Thymus (tissue), 14 donors: ENCODE measurements around the gene IL17RD. TPM values are rescaled to one million over a fixed set of nuclear protein-coding genes. Genes with fewer than 3 reads are reported as not detected.

Experiments
- DNase-seq, 9 donors: peaks; one replicate each; pipeline ENCODE4 v3.0.0-alpha.2; 2013; ENCODE audit warnings: low spot score in 9 of 9, low read depth in 6 of 9, missing footprints in 1 of 9
- H3K27ac ChIP-seq, 2 donors: one replicate each; pipeline ENCODE4 v1.5.1; 2013; ENCODE audit warnings: control low read depth in 1 of 2, low read depth in 1 of 2, low read length in 1 of 2, mild to moderate bottlenecking in 1 of 2, moderate library complexity in 1 of 2
- H3K27me3 ChIP-seq, 2 donors: one replicate each; pipeline ENCODE4 v1.5.1; 2013; ENCODE audit warnings: low read length in 1 of 2; ENCODE audit not compliant: control insufficient read depth in 2 of 2, insufficient read depth in 1 of 2
- H3K36me3 ChIP-seq, 2 donors: one replicate each; pipeline ENCODE4 v1.5.1; 2013; ENCODE audit warnings: low read length in 1 of 2, mild to moderate bottlenecking in 1 of 2, moderate library complexity in 1 of 2; ENCODE audit not compliant: control insufficient read depth in 2 of 2, insufficient read depth in 2 of 2
- H3K4me1 ChIP-seq, 2 donors: one replicate each; pipeline ENCODE4 v1.5.1; 2013; ENCODE audit warnings: low read length in 2 of 2; ENCODE audit not compliant: control insufficient read depth in 2 of 2, insufficient read depth in 2 of 2
- H3K4me3 ChIP-seq, 2 donors: one replicate each; pipeline ENCODE4 v1.5.1; 2013; ENCODE audit warnings: low read length in 2 of 2, control low read depth in 1 of 2, mild to moderate bottlenecking in 1 of 2
- H3K9me3 ChIP-seq, 2 donors: one replicate each; pipeline ENCODE4 v1.5.1; 2013; ENCODE audit warnings: low read length in 1 of 2, mild to moderate bottlenecking in 1 of 2; ENCODE audit not compliant: control insufficient read depth in 2 of 2, insufficient read depth in 1 of 2
- WGBS: extraction: QIAGEN DNeasy Blood & Tissue Kit; methylation state at CpG from one replicate; pipeline ENCODE4 v1.1.7; 2013; 5-methylcytosine and 5-hydroxymethylcytosine counted together
- long read RNA-seq, 10 donors: transcript quantifications; one replicate each; lab custom pipeline, GENCODE V29; 2026
- polyA plus RNA-seq: library from polyadenylated mRNA; stranded (reverse); fragments of 200-250 nt; gene quantifications from one replicate; pipeline ENCODE4 v1.2.3, GENCODE V29; 2013
- total RNA-seq: library from RNA; stranded (reverse); fragments of 120-200 nt; gene quantifications from one replicate; pipeline ENCODE4 v1.2.4, GENCODE V29; 2013
- donor health status: healthy.

Gene IL17RD
- total RNA-seq (0.61 TPM), polyA plus RNA-seq (0.37 TPM)
- long read RNA-seq, donor 1: 0 reads
- long read RNA-seq, donor 2: 0 reads
- long read RNA-seq, donor 3: 0 reads
- long read RNA-seq, donor 4: 0 reads
- long read RNA-seq, donor 5, full-length matches to known transcripts: 2 of 2 reads
- long read RNA-seq, donor 5, partial matches to known transcripts: 0 of 2 reads
- long read RNA-seq, donor 5, other reads (novel, unspliced or antisense): 0 of 2 reads
- long read RNA-seq, donor 6: 0 reads
- long read RNA-seq, donor 7: 0 reads
- long read RNA-seq, donor 8: 0 reads
- long read RNA-seq, donor 9, full-length matches to known transcripts: 1 of 1 reads
- long read RNA-seq, donor 9, partial matches to known transcripts: 0 of 1 reads
- long read RNA-seq, donor 9, other reads (novel, unspliced or antisense): 0 of 1 reads
- long read RNA-seq, donor 10: 0 reads

DNA sequence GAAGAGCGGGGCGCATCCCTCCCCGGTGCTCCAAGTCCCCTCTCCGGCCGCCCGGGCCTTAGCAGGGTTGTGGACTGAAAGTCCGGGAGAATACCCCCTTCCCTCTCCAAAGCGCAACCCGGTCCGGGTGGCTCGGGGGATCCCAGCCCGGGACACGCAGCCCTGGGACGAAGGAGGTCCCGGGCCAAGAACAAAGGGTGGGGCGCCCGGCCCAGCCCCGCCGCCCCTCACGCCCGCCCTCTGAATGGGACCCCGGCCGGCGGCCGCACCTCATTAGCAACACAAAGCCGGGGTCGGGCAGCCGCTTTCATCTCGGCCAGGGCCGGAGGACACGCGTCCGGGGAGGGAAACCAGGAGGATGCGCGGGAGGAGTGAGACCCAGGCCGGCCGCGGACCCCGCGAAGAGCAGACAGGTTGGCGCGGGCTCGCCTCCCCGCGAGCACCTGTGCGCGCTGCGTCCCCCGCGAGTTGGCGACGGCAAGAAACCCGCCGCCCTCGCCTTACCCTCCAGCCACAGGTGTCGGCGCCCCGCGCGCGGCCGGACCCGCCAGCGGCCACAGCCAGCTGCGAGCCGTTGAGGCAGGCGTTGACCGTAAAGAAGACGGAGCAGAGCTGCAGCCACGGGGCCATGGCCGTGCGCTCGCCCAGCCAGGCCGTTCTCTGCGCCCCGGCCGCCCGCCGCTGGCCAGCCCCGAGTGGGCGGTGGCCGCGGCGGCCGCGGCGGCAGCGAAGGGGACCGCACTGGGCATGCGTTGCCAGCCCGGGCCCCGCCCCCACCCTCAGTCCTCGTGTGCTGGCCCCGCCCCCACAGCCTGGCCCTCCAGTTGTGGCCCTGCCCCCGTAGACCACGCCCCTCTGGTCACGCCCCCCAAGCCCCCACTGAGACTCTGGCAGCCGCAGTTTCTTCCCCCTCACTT, at the start of gene IL17RD:
Gene IL17RD (minus strand): TSS at position 697 of the 917 bp plus-strand sequence. CDS start 67 bp downstream, at position 630.
- peak within 1 kb of the TSS; percentile 27 to 61 for H3K4me3 ChIP-seq
- WGBS: under 1% methylated on average over 98 of the region's 98 CpGs
- H3K27me3 ChIP-seq: peaks cover 40 to 98% of the 10 kb centered on the region in 2 donors
- no peaks in the 10 kb centered on the region for H3K36me3 ChIP-seq
- peak in 7 of 9 donors; percentile 11 to 68 (median 44) for DNase-seq
- H3K27ac ChIP-seq: no peak within 1 kb of the TSS
- peaks cover 10 to 14% of the 10 kb centered on the region in 2 donors for H3K4me1 ChIP-seq
- no peaks in the 10 kb centered on the region for H3K9me3 ChIP-seq

DNA sequence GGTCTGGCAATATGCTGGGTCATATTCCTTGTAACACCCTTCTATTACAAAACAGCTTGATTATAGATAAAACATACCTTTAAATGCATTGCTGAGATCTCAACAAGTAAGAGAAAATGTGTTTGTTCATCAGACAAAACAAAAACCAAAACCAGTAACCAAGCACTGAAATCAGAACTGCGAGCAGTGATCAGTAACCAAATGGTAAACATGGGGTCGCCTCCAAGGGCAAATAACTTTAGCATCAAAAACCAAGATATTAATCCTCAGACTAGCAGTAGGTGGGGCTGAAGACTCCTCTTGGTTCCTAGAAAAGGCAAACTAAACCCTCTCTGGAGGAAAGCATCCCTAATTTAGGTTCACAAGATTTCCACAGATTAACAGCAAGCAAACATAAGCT, 41.3 kb upstream of the IL17RD start:
- Histone ChIP-seq H3K9me3 (no peaks in the 10 kb centered on the region), H3K36me3 (no peaks in the 10 kb centered on the region), H3K27ac (no peak overlapping the region), H3K27me3 (no peaks in the 10 kb centered on the region), H3K4me3 (no peak overlapping the region), H3K4me1 (no peaks in the 10 kb centered on the region)
- no peak for DNase-seq
- WGBS: 96% methylated on average over 2 of the region's 2 CpGs

DNA sequence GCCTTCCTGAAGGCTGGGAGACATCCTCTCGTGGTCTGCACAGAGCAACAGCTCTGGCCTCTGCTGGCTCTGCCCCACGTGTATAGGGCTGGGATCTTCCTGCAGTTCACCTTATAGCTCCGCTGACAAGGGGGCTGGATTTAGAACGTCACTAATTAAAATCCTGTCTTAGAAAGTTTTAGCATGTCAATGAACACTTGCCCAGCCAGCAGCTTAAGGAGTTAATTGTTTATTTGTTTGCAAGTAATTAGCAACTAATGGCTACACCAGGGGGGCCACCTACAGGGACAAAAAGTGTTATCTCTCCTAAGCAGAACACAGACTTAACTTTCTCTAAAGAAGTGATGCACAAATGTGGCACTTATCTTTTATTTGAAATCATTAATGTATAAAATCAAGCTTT, 34.7 kb upstream of the IL17RD start, which contains the start of gene HESX1:
Gene HESX1 (minus strand): TSS at position 84 of the 403 bp plus-strand sequence. CDS start 60 bp downstream, at position 24.
- H3K27me3 ChIP-seq: no peaks in the 10 kb centered on the region
- H3K4me3 ChIP-seq: no peak within 1 kb of the TSS
- no peak within 1 kb of the TSS for H3K27ac ChIP-seq
- H3K9me3 ChIP-seq: no peaks in the 10 kb centered on the region
- DNase-seq: no peak
- H3K36me3 ChIP-seq: no peaks in the 10 kb centered on the region
- H3K4me1 ChIP-seq: no peaks in the 10 kb centered on the region
- WGBS: 60% methylated on average over 4 of the region's 4 CpGs

DNA sequence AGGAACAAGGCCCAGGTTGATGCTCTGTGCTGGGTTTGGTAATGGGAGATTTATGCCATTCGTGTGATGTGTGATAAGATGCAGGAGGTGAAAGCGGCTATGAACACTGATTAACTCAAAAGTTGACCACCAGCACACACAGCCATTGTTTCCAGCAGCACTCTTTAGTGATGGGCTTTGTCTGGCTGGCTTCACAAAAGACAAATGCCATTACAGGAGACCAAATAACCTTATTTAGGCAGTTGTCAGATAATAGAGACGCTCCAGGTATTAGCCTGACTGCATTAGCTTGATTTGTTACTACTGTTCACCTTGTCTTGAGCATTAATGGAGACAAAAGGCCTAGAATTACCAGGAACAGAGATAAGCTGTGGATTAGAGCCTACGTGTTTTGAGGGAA, 29.5 kb upstream of the IL17RD start:
- H3K4me1 ChIP-seq: no peaks in the 10 kb centered on the region
- no peak overlapping the region for H3K4me3 ChIP-seq
- no peaks in the 10 kb centered on the region for H3K27me3 ChIP-seq
- H3K27ac ChIP-seq: no peak overlapping the region
- 97% methylated on average over 4 of the region's 4 CpGs for WGBS
- DNase-seq: no peak
- no peaks in the 10 kb centered on the region for H3K9me3 ChIP-seq
- H3K36me3 ChIP-seq: no peaks in the 10 kb centered on the region

DNA sequence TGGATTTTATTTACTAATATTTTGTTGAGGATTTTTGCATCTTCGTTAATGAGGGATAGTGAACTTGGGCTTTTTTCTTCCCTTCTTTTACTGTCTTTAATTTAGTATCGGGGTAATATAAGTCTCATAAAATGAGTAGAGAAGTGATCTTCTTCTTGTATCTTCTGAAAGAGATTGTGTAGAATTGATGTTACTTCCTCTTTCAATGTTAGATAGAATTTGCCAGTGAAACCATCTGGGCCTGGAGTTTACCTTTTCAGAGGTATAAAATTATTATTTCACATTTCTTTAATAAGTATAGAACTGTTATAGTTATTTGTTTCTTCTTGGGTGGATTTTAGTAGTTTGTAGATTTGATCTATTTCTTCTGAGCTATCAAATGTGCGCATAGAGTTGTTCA, 26.9 kb upstream of the IL17RD start:
- no peaks in the 10 kb centered on the region for H3K9me3 ChIP-seq
- no peaks in the 10 kb centered on the region for H3K36me3 ChIP-seq
- no peak for DNase-seq
- 97% methylated on average over 3 of the region's 3 CpGs for WGBS
- no peak overlapping the region for H3K4me3 ChIP-seq
- H3K27ac ChIP-seq: no peak overlapping the region
- H3K4me1 ChIP-seq: no peaks in the 10 kb centered on the region
- H3K27me3 ChIP-seq: no peaks in the 10 kb centered on the region

DNA sequence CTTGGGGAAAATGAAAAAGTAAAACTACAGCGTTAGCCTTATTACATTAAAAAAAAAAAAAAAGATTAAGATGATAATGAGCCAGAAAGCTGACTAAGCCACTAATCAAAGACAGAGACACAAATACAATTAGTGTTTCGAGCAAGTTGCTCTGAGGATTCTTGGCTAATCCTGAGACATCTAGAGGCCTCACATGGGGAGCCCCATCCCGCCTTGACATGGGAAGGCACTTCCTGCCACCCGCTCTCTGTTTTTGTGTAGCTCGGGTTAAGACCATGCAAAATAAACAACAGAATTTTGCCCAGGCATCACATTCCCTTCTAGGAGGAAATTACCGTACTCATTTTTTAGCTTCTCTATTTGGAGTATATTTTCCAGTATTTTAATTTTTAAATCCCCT, 19.4 kb upstream of the IL17RD start:
- Histone ChIP-seq H3K4me1 (no peaks in the 10 kb centered on the region), H3K4me3 (no peak overlapping the region), H3K36me3 (no peaks in the 10 kb centered on the region), H3K27me3 (no peaks in the 10 kb centered on the region), H3K27ac (no peak overlapping the region), H3K9me3 (no peaks in the 10 kb centered on the region)
- 88% methylated on average over 6 of the region's 6 CpGs for WGBS
- DNase-seq: no peak

DNA sequence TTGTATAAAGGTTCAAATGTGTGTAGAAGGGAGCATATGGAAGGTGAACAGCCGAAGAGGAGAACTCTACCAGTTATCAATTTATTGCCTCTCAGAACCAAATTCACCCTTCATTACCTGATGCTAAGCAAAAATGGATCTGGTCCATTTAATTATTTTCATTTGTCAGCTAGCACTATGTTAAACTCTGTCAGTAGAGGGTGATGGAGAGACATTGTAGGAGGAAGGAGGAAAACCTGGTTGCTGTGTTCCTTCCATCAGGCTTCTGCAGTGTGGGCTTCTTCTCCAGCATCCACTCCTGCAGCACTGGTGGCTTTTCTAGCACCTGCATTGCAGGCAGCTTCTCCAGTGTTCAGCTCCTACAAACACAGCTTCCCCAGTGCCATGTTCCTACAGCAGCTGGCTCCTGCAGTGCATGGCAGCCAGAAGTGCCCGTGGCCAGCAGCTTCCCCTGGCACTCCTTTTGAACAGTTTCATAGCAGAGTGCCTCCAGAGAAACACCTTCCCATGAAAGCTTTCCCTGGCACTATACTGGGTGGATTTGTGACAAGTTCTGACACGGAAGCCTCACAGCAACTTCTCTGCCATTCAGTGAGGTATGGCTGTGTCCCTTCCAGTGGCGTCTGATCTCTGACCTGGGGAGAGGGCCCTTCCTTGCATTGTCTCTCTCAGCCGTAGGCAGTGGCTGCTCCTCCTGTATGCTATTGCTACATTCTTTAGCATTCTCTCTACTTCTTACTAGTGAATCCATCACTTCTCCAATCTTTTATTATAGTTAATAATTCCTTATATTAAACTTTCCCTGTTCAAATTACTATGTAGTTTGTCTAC, 14.6 kb upstream of the IL17RD start:
- Histone ChIP-seq H3K27me3 (peaks cover 0 to 2% of the 10 kb centered on the region in 2 donors), H3K9me3 (no peaks in the 10 kb centered on the region), H3K4me3 (no peak overlapping the region), H3K27ac (no peak overlapping the region), H3K36me3 (no peaks in the 10 kb centered on the region), H3K4me1 (no peaks in the 10 kb centered on the region)
- peak in 1 of 9 donors; percentile 26 for DNase-seq
- WGBS: 89% methylated on average over 5 of the region's 5 CpGs

DNA sequence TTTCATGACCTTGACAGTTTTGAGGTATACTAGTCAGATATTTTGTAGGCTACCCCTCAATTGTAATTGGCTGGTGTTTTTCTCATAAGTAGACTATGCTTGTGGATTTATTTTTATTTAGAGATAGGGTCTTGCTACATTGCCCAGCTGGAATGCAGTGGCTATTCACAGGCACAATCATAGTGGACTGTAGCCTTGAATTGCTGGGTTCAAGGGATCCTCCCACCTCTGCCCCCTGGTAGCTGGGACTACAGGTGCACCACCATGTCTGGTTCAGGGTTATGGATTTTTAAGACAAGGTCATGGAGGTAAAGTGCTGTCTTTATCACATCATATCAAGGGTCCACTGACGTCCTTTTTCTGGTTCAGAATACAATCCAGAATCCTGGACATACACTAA, 10.9 kb upstream of the IL17RD start:
- H3K9me3 ChIP-seq: no peaks in the 10 kb centered on the region
- no peaks in the 10 kb centered on the region for H3K4me1 ChIP-seq
- no peak for DNase-seq
- H3K27me3 ChIP-seq: peaks cover 0 to 2% of the 10 kb centered on the region in 2 donors
- 90% methylated on average over 1 of the region's 1 CpG for WGBS
- H3K4me3 ChIP-seq: no peak overlapping the region
- no peaks in the 10 kb centered on the region for H3K36me3 ChIP-seq
- H3K27ac ChIP-seq: no peak overlapping the region
